NK-92 (cell line): ENCODE results near the gene MYDGF.

Source experiments
- DNase-seq: peaks from one replicate; lab custom pipeline; 2025; ENCODE audit not compliant: unreplicated experiment; lab: John Stamatoyannopoulos, UW

The MYDGF gene

DNA sequence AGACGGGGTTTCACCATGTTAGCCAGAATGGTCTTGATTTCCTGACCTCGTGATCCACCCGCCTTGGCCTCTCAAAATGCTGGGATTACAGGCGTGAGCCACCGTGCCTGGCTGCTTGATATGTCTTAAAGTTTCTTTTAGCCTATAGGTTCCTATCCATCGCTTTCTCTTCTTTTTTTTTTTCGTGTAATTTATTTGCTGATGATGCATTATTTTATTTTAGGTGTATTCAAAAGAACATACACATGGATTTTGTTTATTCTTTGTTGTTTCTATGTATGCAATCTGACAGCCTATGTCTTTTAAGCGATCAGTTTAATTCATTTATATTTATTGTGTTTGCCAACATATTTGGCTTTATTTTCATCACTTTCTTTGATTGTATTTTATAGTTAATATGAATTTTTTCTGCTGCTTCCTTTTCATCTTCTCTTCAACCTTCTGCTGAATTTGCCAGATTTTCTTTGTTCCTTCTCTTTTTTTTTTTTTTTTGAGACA is 56.8 kb downstream of the MYDGF start:
- DNase-seq = no peak

DNA sequence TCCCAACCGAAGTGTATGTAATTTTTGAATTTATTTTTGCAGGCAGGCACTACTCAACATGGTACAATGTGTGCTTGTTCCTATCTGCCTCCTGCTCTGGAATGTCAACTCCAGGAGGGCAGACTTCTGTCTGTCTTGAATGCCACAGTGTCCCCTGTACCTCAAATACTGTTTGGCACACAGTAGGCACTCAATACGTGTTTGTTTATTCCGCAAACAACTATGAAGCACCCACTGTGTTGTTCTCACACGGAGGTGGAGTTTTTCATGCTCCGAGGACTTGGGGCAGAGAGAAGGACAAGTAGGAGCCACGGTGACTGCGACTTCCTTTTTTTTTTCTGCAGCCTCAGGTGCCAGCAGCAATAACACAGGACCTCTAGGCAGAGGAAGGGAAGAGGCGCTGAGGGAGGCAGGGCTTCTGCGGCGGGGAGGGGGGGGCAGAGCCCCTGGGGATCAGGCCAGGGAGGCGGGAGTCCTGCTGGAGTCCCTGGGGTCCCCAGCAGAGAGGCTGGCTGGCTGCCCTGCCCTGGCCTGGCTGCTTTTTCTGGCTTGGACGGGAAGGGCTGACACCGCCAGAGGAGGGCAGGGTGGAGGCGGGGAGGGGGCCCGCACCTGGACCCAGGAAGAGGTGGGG is 60.1 kb downstream of the MYDGF start:
- no peak for DNase-seq
